Esophagus squamous epithelium (tissue), 4 donors: ENCODE results near the gene RFPL3.

ENCODE experiments used
- CTCF ChIP-seq, 6 experiments: fragments of 450-650 bp in 4 of 6; fragments of 200-600 bp in 2 of 6; sonication (generic) in 2 of 6; IDR thresholded peaks; one replicate each; pipeline ENCODE4 v1.5.1; 2016 to 2019; ENCODE audit warnings: antibody characterized with exemption in 6 of 6, mild to moderate bottlenecking in 4 of 6, moderate library complexity in 4 of 6
- POLR2A ChIP-seq, 4 donors: fragments of 450-650 bp; IDR thresholded peaks; one replicate each; pipeline ENCODE4 v1.6.1; 2017; ENCODE audit warnings: antibody characterized with exemption in 4 of 4, mild to moderate bottlenecking in 4 of 4, moderate library complexity in 3 of 4

- TF ChIP-seq CTCF (IDR thresholded peaks at IDR 0.05) (no peak), POLR2A (IDR thresholded peaks at IDR 0.05) (no peak)
These were observed 50.3 kb downstream of the RFPL3 start for GRCh38 chr22:32407936-32408335.
